Suprapubic skin (tissue), 3 donors: ENCODE data around the gene CPS1.

Experiments used
- CTCF ChIP-seq, 2 donors: fragments of 200-600 bp in 1 of 2; fragments of 450-650 bp in 1 of 2; sonication (generic) in 1 of 2; IDR thresholded peaks; one replicate each; pipeline ENCODE4 v1.5.1; 2016 to 2019; ENCODE audit warnings: antibody characterized with exemption in 2 of 2, mild to moderate bottlenecking in 1 of 2, moderate library complexity in 1 of 2
- EP300 ChIP-seq: sonication (generic); formaldehyde crosslinking; IDR thresholded peaks from one replicate; pipeline ENCODE4 v1.6.1; 2017; ENCODE audit warnings: antibody characterized with exemption
- POLR2A ChIP-seq, 2 donors: fragments of 450-650 bp; IDR thresholded peaks; one replicate each; pipeline ENCODE4 v1.6.1; 2017; ENCODE audit warnings: antibody characterized with exemption in 2 of 2, mild to moderate bottlenecking in 2 of 2, moderate library complexity in 2 of 2

GRCh38 chr2:210539578-210540416, 16.6 kb upstream of the CPS1 start:
- TF ChIP-seq POLR2A (IDR thresholded peaks at IDR 0.05) (no peak), EP300 (no peak), CTCF (IDR thresholded peaks at IDR 0.05) (no peak)
